Peyer's patch (tissue), 4 donors: ENCODE data around the gene NUDT9. TPM values are rescaled to one million over a fixed set of nuclear protein-coding genes. Genes with fewer than 3 reads are reported as not detected.
A peak's percentile ranks its signal among the peaks of the same experiment; 100 is the strongest.

ENCODE experiments used
- DNase-seq, 3 donors: peaks; one replicate each; pipeline ENCODE4 v3.0.0-alpha.2; 2017 to 2019
- H3K27ac ChIP-seq, 4 donors: fragments of 200-600 bp; sonication (generic); one replicate each; pipeline ENCODE4 v1.5.1; 2016 to 2019
- H3K27me3 ChIP-seq, 2 donors: fragments of 200-600 bp; sonication (generic); one replicate each; pipeline ENCODE4 v1.5.1; 2019
- H3K36me3 ChIP-seq, 3 donors: fragments of 200-600 bp; sonication (generic); one replicate each; pipeline ENCODE4 v1.5.1; 2016 to 2019
- H3K4me1 ChIP-seq, 4 donors: fragments of 200-600 bp; sonication (generic); one replicate each; pipeline ENCODE4 v1.5.1; 2016 to 2019
- H3K4me3 ChIP-seq, 4 donors: fragments of 200-600 bp; sonication (generic); 1 replicate in 3 of 4; 2 replicates in 1 of 4; pipeline ENCODE4 v1.5.1; 2016 to 2019; ENCODE audit warnings: mild to moderate bottlenecking in 1 of 4
- H3K9me3 ChIP-seq, 4 donors: fragments of 200-600 bp; sonication (generic); one replicate each; pipeline ENCODE4 v1.5.1; 2016 to 2019; ENCODE audit warnings: mild to moderate bottlenecking in 1 of 4
- POLR2A ChIP-seq, 2 donors: fragments of 450-650 bp; IDR thresholded peaks; one replicate each; pipeline ENCODE4 v1.5.1; 2017; ENCODE audit warnings: antibody characterized with exemption in 2 of 2, mild to moderate bottlenecking in 2 of 2, moderate library complexity in 2 of 2
- small RNA-seq, 2 donors: library from RNA; depleted of rRNA; stranded (forward); fragments of <200 nt; gene quantifications; one replicate each; pipeline ENCODE3, GENCODE V24; 2016
- total RNA-seq, 4 donors: library from RNA; depleted of rRNA; stranded (reverse); fragments of >200 nt; gene quantifications; one replicate each; pipeline ENCODE4 v1.1.0, GENCODE V29; 2016
- TF ChIP-seq, protein P1 (sequence below), 6 experiments: fragments of 450-650 bp in 4 of 6; fragments of 200-600 bp in 2 of 6; sonication (generic) in 1 of 6; IDR thresholded peaks; one replicate each; pipeline ENCODE4 v1.5.1; 2017 to 2019; ENCODE audit warnings: antibody characterized with exemption in 6 of 6, mild to moderate bottlenecking in 3 of 6, moderate library complexity in 1 of 6

NUDT9 gene
- total RNA-seq, 4 donors from 2014 or later = 11.6 to 47.1 (median 37.8) TPM

- no peaks in the 10 kb centered on the region for H3K36me3 ChIP-seq
- TF ChIP-seq POLR2A (IDR thresholded peaks at IDR 0.05) = no peak
- TF ChIP-seq, protein P1, sequence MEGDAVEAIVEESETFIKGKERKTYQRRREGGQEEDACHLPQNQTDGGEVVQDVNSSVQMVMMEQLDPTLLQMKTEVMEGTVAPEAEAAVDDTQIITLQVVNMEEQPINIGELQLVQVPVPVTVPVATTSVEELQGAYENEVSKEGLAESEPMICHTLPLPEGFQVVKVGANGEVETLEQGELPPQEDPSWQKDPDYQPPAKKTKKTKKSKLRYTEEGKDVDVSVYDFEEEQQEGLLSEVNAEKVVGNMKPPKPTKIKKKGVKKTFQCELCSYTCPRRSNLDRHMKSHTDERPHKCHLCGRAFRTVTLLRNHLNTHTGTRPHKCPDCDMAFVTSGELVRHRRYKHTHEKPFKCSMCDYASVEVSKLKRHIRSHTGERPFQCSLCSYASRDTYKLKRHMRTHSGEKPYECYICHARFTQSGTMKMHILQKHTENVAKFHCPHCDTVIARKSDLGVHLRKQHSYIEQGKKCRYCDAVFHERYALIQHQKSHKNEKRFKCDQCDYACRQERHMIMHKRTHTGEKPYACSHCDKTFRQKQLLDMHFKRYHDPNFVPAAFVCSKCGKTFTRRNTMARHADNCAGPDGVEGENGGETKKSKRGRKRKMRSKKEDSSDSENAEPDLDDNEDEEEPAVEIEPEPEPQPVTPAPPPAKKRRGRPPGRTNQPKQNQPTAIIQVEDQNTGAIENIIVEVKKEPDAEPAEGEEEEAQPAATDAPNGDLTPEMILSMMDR (IDR thresholded peaks at IDR 0.05) = no peak
- DNase-seq = no peak
- H3K4me3 ChIP-seq = no peak overlapping the region
- peak overlapping the region in 3 of 4 donors; percentile 13 to 59 (median 37) for H3K27ac ChIP-seq
- H3K4me1 ChIP-seq = peaks cover 0 to 11% (median 0%) of the 10 kb centered on the region in 4 donors
- no peaks in the 10 kb centered on the region for H3K9me3 ChIP-seq
- no peaks in the 10 kb centered on the region for H3K27me3 ChIP-seq
These were observed 84.8 kb downstream of the NUDT9 start for GRCh38 chr4:87506974-87507701.

Small RNA genes within 50 kb of the gene (small RNA-seq; reads per million reads assigned to genes)
- 0 reads per million in 2 donors for gene RN7SL681P

Other genes with a start within 250 kb of the NUDT9 start
- 10 to 100 TPM in 3 of 4 donors, 1 to 10 TPM in 1; 6.9 to 12.4 (median 11.3) TPM for gene KLHL8, start 202.0 kb upstream of the NUDT9 start, total RNA-seq
- 1 to 10 TPM in 2 of 4 donors, under 1 TPM in 1, not detected in 1; 0.70 to 4.0 (median 1.6) TPM for gene HSD17B13, start 99.7 kb upstream of the NUDT9 start, total RNA-seq
- gene HSD17B11, start 31.4 kb upstream of the NUDT9 start, total RNA-seq = 100 to 1,000 TPM in 3 of 4 donors, 10 to 100 TPM in 1; 81.7 to 873 (median 330) TPM
- 100 to 1,000 TPM in 3 of 4 donors, 10 to 100 TPM in 1; 37.1 to 120 (median 117) TPM for gene SPARCL1, start 106.8 kb downstream of the NUDT9 start, total RNA-seq
- not detected for gene DSPP, start 186.0 kb downstream of the NUDT9 start, total RNA-seq
- not detected for gene DMP1, start 227.7 kb downstream of the NUDT9 start, total RNA-seq